ENCODE data around the gene SHH.

GRCh38 chr7:155761162-155761561, 51.1 kb downstream of the SHH start:
- TF ChIP-seq CTCF (IDR thresholded peaks at IDR 0.05) (no peak), POLR2A (IDR thresholded peaks at IDR 0.05) (no peak)
